ENCODE results near the gene SAFB. TPM values are rescaled to one million over a fixed set of nuclear protein-coding genes. Genes with fewer than 3 reads are reported as not detected.

The SAFB gene
- total RNA-seq, 1 experiment from 2014 or later: 143 TPM

DNA sequence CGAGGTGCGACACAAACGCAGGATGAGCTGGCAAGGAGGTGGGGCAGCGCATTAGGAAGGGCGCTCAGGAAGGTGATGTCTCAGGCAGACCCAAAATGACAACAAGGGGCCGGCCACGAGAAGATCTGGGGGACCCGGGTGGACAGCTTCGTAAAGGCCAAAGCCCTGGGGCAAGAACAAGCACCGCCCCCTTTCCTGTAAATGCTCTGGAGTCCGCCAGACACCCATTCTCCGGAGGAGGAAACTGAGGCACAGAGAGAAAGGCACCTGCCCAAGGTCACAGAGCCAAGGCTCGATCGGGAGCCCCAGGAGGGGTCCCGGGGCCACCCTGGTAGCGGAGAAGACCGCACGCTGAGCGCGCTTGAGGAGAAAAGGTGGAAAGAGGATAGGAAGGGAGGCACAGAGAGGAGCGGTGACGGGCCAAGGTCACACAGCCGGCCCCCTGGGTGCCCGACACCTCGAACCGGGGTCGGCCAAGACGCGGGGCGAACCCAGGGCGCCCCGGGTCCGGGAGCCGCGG lies 878 bp upstream of the SAFB start:
- ATAC-seq (no peak), DNase-seq (ENCODE audit: low read depth, low spot score) (no peak)
- H2AFZ ChIP-seq (ENCODE audit: low read depth, low read length, poor library complexity, severe bottlenecking): no peak overlapping the region
- H3K9me2 ChIP-seq (ENCODE audit: insufficient read depth): no peaks in the 10 kb centered on the region
- H3K36me3 ChIP-seq (ENCODE audit: control insufficient read depth in 1 of 2, insufficient read depth in 2 of 2, low read length in 2 of 2): peaks cover 41 to 56% of the 10 kb centered on the region in 2 experiments
- H3K4me3 ChIP-seq (replicated peaks in 1 of 2; ENCODE audit: low read depth in 1 of 2, low read length in 2 of 2): peak overlapping the region; percentile 87 to 97
- no peaks in the 10 kb centered on the region for H3K9me3 ChIP-seq (ENCODE audit: control insufficient read depth in 1 of 2, insufficient read depth in 1 of 2, low read depth in 1 of 2, low read length in 2 of 2)
- BruUV-seq (replicated peaks): no TSS peak
- peaks cover 14 to 24% of the 10 kb centered on the region in 2 experiments; a peak in 3 of 4 replicates for H3K4me1 ChIP-seq (ENCODE audit: control insufficient read depth in 1 of 2, insufficient read depth in 2 of 2, low read length in 2 of 2)
- intact Hi-C loops (cut with micrococcal nuclease): no loop called here
- RAD21 ChIA-PET (ENCODE audit: low non-redundant PET in 1 of 2, low total read pairs in 2 of 2, uncharacterized antibody in 2 of 2, unreplicated experiment in 2 of 2): no interaction called here
- H3K27ac ChIP-seq (ENCODE audit: low read depth, low read length): peak overlapping the region; percentile 92
- CTCF ChIA-PET: interaction anchor here (1.4 kb wide), 1 partner anchor 68 kb away, joined by 8 read pairs; the partner anchor contains the start of gene RPL36
- H3K4me2 ChIP-seq (ENCODE audit: low read length): peak overlapping the region; percentile 85
- peaks cover 5% of the 10 kb centered on the region; the same call in 1 of the 2 replicates for H4K20me1 ChIP-seq (ENCODE audit: insufficient read depth)
- peak overlapping the region; percentile 98 for H3K9ac ChIP-seq (ENCODE audit: low read length)
- POLR2A ChIA-PET: interaction anchor here (0.8 to 1.9 kb wide), 8 partner anchors 8 to 653 kb away, joined by 3 to 13 read pairs (median 3); partner anchors contain the start of genes KDM4B, NDUFA11, RPL36 and VMAC
- TF ChIP-seq RAD21 (IDR thresholded peaks at IDR 0.05; ENCODE audit: low read depth) (no peak), EZH2phosphoT487 (IDR thresholded peaks at IDR 0.05; ENCODE audit: borderline replicate concordance) (no peak), JUND (IDR thresholded peaks at IDR 0.05) (no peak), POLR2AphosphoS5 (IDR thresholded peaks at IDR 0.05; ENCODE audit: low read depth, low read length) (no peak), CEBPB (IDR thresholded peaks at IDR 0.05; ENCODE audit: low read depth) (no peak), ZFX (IDR thresholded peaks at IDR 0.05) (no peak), YY1 (IDR thresholded peaks at IDR 0.05; ENCODE audit: extremely low read depth, insufficient replicate concordance, low read depth, low read length) (no peak), TCF7L2 (IDR thresholded peaks at IDR 0.05; ENCODE audit: borderline replicate concordance, extremely low read depth, insufficient read depth, insufficient read length) (no peak), FOSL1 (IDR thresholded peaks at IDR 0.05; ENCODE audit: low read depth) (no peak), SP1 (IDR thresholded peaks at IDR 0.05; ENCODE audit: low read depth) (no peak), MAX (IDR thresholded peaks at IDR 0.05) (no peak), ZNF274 (IDR thresholded peaks at IDR 0.05; ENCODE audit: low read depth, low read length) (no peak), SIN3A (IDR thresholded peaks at IDR 0.05; ENCODE audit: low read depth) (no peak), CTCF (IDR thresholded peaks at IDR 0.05 in 2 of 3, conservative IDR thresholded peaks at IDR 0.05 in 1 of 3; ENCODE audit: borderline replicate concordance in 1 of 3, insufficient read depth in 1 of 3, low read depth in 2 of 3, low read length in 2 of 3) (no peak), SRF (IDR thresholded peaks at IDR 0.05; ENCODE audit: low read depth) (no peak), EZH2 (IDR thresholded peaks at IDR 0.05) (no peak)
- TF ChIP-seq, protein P1, sequence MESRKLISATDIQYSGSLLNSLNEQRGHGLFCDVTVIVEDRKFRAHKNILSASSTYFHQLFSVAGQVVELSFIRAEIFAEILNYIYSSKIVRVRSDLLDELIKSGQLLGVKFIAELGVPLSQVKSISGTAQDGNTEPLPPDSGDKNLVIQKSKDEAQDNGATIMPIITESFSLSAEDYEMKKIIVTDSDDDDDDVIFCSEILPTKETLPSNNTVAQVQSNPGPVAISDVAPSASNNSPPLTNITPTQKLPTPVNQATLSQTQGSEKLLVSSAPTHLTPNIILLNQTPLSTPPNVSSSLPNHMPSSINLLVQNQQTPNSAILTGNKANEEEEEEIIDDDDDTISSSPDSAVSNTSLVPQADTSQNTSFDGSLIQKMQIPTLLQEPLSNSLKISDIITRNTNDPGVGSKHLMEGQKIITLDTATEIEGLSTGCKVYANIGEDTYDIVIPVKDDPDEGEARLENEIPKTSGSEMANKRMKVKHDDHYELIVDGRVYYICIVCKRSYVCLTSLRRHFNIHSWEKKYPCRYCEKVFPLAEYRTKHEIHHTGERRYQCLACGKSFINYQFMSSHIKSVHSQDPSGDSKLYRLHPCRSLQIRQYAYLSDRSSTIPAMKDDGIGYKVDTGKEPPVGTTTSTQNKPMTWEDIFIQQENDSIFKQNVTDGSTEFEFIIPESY (IDR thresholded peaks at IDR 0.05; ENCODE audit: extremely low read depth, insufficient replicate concordance, low read length): no peak
- TF ChIP-seq, protein P2, sequence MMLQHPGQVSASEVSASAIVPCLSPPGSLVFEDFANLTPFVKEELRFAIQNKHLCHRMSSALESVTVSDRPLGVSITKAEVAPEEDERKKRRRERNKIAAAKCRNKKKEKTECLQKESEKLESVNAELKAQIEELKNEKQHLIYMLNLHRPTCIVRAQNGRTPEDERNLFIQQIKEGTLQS (IDR thresholded peaks at IDR 0.05): no peak
- H3K27me3 ChIP-seq (ENCODE audit: insufficient read depth, low read length): no peaks in the 10 kb centered on the region
- peaks cover 97% of the 10 kb centered on the region for H3K79me2 ChIP-seq (ENCODE audit: insufficient read depth, low read length)
